Spleen (tissue), 11 donors: ENCODE measurements around the gene ANKRD2. TPM values are rescaled to one million over a fixed set of nuclear protein-coding genes. Genes with fewer than 3 reads are reported as not detected.

ENCODE experiments used
- DNase-seq: peaks from one replicate; pipeline ENCODE4 v3.0.0-alpha.2; 2020
- H3K27ac ChIP-seq, 8 donors: fragments of 200-600 bp; sonication (generic) in 7 of 8; 1 replicate in 4 of 8; 2 replicates in 4 of 8; pipeline versions ENCODE4 v1.5.0 to v1.8.0; 2016 to 2021; ENCODE audit warnings: inconsistent platforms in 4 of 8, mild to moderate bottlenecking in 4 of 8, moderate library complexity in 1 of 8
- H3K27me3 ChIP-seq, 7 donors: fragments of 200-600 bp; sonication (generic) in 6 of 7; replicated peaks in 1 of 7; 1 replicate in 4 of 7; 2 replicates in 3 of 7; pipeline versions ENCODE4 v1.5.0 to v1.8.0; 2016 to 2021; ENCODE audit warnings: inconsistent platforms in 3 of 7, mild to moderate bottlenecking in 1 of 7
- H3K36me3 ChIP-seq, 6 donors: fragments of 200-600 bp; sonication (generic) in 5 of 6; 1 replicate in 4 of 6; 2 replicates in 2 of 6; pipeline versions ENCODE4 v1.5.0 to v1.8.0; 2016 to 2021; ENCODE audit warnings: inconsistent platforms in 2 of 6
- H3K4me1 ChIP-seq, 6 donors: fragments of 200-600 bp; sonication (generic) in 5 of 6; 1 replicate in 3 of 6; 2 replicates in 3 of 6; pipeline versions ENCODE4 v1.5.0 to v1.8.0; 2016 to 2021; ENCODE audit warnings: inconsistent platforms in 3 of 6
- H3K4me3 ChIP-seq, 8 donors: fragments of 200-600 bp; sonication (generic) in 7 of 8; 1 replicate in 4 of 8; 2 replicates in 4 of 8; pipeline versions ENCODE4 v1.5.0 to v1.8.0; 2016 to 2021; ENCODE audit warnings: inconsistent platforms in 4 of 8, mild to moderate bottlenecking in 4 of 8, moderate library complexity in 2 of 8
- H3K9me3 ChIP-seq, 8 donors: fragments of 200-600 bp; sonication (generic) in 7 of 8; 1 replicate in 4 of 8; 2 replicates in 4 of 8; pipeline versions ENCODE4 v1.5.0 to v1.8.0; 2016 to 2021; ENCODE audit warnings: inconsistent platforms in 4 of 8
- CTCF ChIP-seq, 11 experiments: fragments of 200-600 bp in 7 of 11; fragments of 450-650 bp in 4 of 11; sonication (generic) in 4 of 11; IDR thresholded peaks in 8 of 11; conservative IDR thresholded peaks in 3 of 11; 1 replicate in 7 of 11; 2 replicates in 4 of 11; pipeline versions ENCODE4 v1.4.0 to v1.8.0; 2016 to 2021; ENCODE audit warnings: antibody characterized with exemption in 11 of 11, inconsistent platforms in 4 of 11, mild to moderate bottlenecking in 1 of 11
- POLR2A ChIP-seq, 3 donors: fragments of 450-650 bp; IDR thresholded peaks; one replicate each; pipeline ENCODE4 v1.5.1; 2017; ENCODE audit warnings: antibody characterized with exemption in 3 of 3, mild to moderate bottlenecking in 1 of 3
- POLR2AphosphoS5 ChIP-seq, 3 donors: sonication (generic); formaldehyde crosslinking; IDR thresholded peaks; one replicate each; pipeline ENCODE4 v1.5.1; 2017; ENCODE audit warnings: antibody characterized with exemption in 3 of 3
- WGBS, 5 donors: extraction: QIAGEN DNeasy Blood & Tissue Kit in 3 of 5; methylation state at CpG; one replicate each; pipeline versions ENCODE4 v1.1.5 to v1.1.7; 2013 to 2018; 5-methylcytosine and 5-hydroxymethylcytosine counted together
- intact Hi-C: fragments of 100-400 bp; cut with DNase I; formaldehyde crosslinking; loops from one replicate; pipeline ENCODE4 v1.15.0; 2023; ENCODE audit warnings: low total_unique reads
- polyA plus RNA-seq, 3 donors: library from polyadenylated mRNA; stranded (reverse); fragments of 200-250 nt; gene quantifications; one replicate each; pipeline ENCODE4 v1.2.1, GENCODE V29; 2013
- total RNA-seq, 7 donors: library from RNA; depleted of rRNA in 3 of 7; stranded (reverse); fragments of >200 nt in 3 of 7; fragmentation: NEBNext Ultra II Directional in 4 of 7; extraction: Animal tissue kit (Norgen Biotek cat#: 25700) in 4 of 7; gene quantifications; one replicate each; pipeline versions ENCODE4 v1.1.0 to v1.2.1, GENCODE V29; 2016 to 2021
- donor health status: healthy with polysubstance abuse.
- donor health status: DM: no; HTN: no; CAD: no; lungs with moderate emphysema.
- donor health status: DM: no; HTN: no; CAD: no.
- donor health status: Bipolar disorder and iron deficiency.
- donor health status: healthy.
- donor health status: DM: no; HTN: no; CAD: no.
- donor health status: DM: yes; HTN: yes; CAD: no.

Gene ANKRD2
- total and polyA plus RNA-seq, 10 donors, result 0.10 to 0.52 (median 0.18) TPM; not detected in 7

GRCh38 chr10:97618733-97619132, 46.2 kb downstream of the ANKRD2 start:
- DNase-seq, result peak; percentile 12
- no peak overlapping the region for H3K4me3 ChIP-seq
- intact Hi-C loops, result no loop called here
- TF ChIP-seq POLR2AphosphoS5 (IDR thresholded peaks at IDR 0.05), result no peak
- no peak for TF ChIP-seq POLR2A (IDR thresholded peaks at IDR 0.05)
- no peak for TF ChIP-seq CTCF (IDR thresholded peaks at IDR 0.05 in 8 of 11, conservative IDR thresholded peaks at IDR 0.05 in 3 of 11)
- 92 to 96% (median 94%) methylated on average over 4 of the region's 4 CpGs for WGBS, 5 donors
- H3K27me3 ChIP-seq, result no peaks in the 10 kb centered on the region
- H3K36me3 ChIP-seq, result no peaks in the 10 kb centered on the region
- no peaks in the 10 kb centered on the region for H3K4me1 ChIP-seq
- H3K27ac ChIP-seq, result no peak overlapping the region
- no peaks in the 10 kb centered on the region for H3K9me3 ChIP-seq

GRCh38 chr10:97623277-97623676, 50.7 kb downstream of the ANKRD2 start:
- intact Hi-C loops, result no loop called here
- TF ChIP-seq POLR2AphosphoS5 (IDR thresholded peaks at IDR 0.05) (no peak), CTCF (IDR thresholded peaks at IDR 0.05 in 8 of 11, conservative IDR thresholded peaks at IDR 0.05 in 3 of 11) (no peak), POLR2A (IDR thresholded peaks at IDR 0.05) (no peak)
- H3K9me3 ChIP-seq, result no peaks in the 10 kb centered on the region
- H3K4me3 ChIP-seq, result no peak overlapping the region
- WGBS, 5 donors, result 80 to 93% (median 88%) methylated on average over 1 of the region's 1 CpG
- DNase-seq, result no peak
- no peaks in the 10 kb centered on the region for H3K27me3 ChIP-seq
- no peaks in the 10 kb centered on the region for H3K4me1 ChIP-seq
- H3K27ac ChIP-seq, result no peak overlapping the region
- H3K36me3 ChIP-seq, result no peaks in the 10 kb centered on the region

GRCh38 chr10:97627731-97628130, 55.2 kb downstream of the ANKRD2 start:
- intact Hi-C loops, result no loop called here
- H3K9me3 ChIP-seq, result no peaks in the 10 kb centered on the region
- DNase-seq, result no peak
- H3K27me3 ChIP-seq, result no peaks in the 10 kb centered on the region
- no peak overlapping the region for H3K27ac ChIP-seq
- TF ChIP-seq POLR2A (IDR thresholded peaks at IDR 0.05), result no peak
- TF ChIP-seq POLR2AphosphoS5 (IDR thresholded peaks at IDR 0.05), result no peak
- TF ChIP-seq CTCF (IDR thresholded peaks at IDR 0.05 in 8 of 11, conservative IDR thresholded peaks at IDR 0.05 in 3 of 11), result no peak
- WGBS, 5 donors, result 75 to 92% (median 85%) methylated on average over 4 of the region's 4 CpGs
- no peaks in the 10 kb centered on the region for H3K36me3 ChIP-seq
- no peak overlapping the region for H3K4me3 ChIP-seq
- H3K4me1 ChIP-seq, result peaks cover 0 to 11% (median 5%) of the 10 kb centered on the region in 6 donors

GRCh38 chr10:97628228-97628627, 55.6 kb downstream of the ANKRD2 start:
- no peak overlapping the region for H3K4me3 ChIP-seq
- 94 to 98% (median 95%) methylated on average over 3 of the region's 3 CpGs for WGBS, 5 donors
- intact Hi-C loops, result no loop called here
- peaks cover 0 to 14% (median 8%) of the 10 kb centered on the region in 6 donors for H3K4me1 ChIP-seq
- no peaks in the 10 kb centered on the region for H3K27me3 ChIP-seq
- H3K27ac ChIP-seq, result no peak overlapping the region
- no peak for TF ChIP-seq POLR2A (IDR thresholded peaks at IDR 0.05)
- TF ChIP-seq CTCF (IDR thresholded peaks at IDR 0.05 in 8 of 11, conservative IDR thresholded peaks at IDR 0.05 in 3 of 11), result no peak
- no peak for TF ChIP-seq POLR2AphosphoS5 (IDR thresholded peaks at IDR 0.05)
- H3K36me3 ChIP-seq, result no peaks in the 10 kb centered on the region
- DNase-seq, result no peak
- no peaks in the 10 kb centered on the region for H3K9me3 ChIP-seq
